Upper lobe of left lung (tissue), 4 donors: ENCODE data around the gene PNMT.

Experiments
- CTCF ChIP-seq, 6 experiments: fragments of 450-650 bp in 4 of 6; fragments of 200-600 bp in 2 of 6; sonication (generic) in 2 of 6; IDR thresholded peaks; one replicate each; pipeline ENCODE4 v1.5.1; 2016 to 2019; ENCODE audit warnings: antibody characterized with exemption in 6 of 6
- EP300 ChIP-seq, 4 donors: sonication (generic); formaldehyde crosslinking; IDR thresholded peaks; one replicate each; pipeline ENCODE4 v1.5.1; 2017; ENCODE audit warnings: antibody characterized with exemption in 4 of 4, control low read depth in 2 of 4
- POLR2A ChIP-seq, 4 donors: fragments of 450-650 bp; IDR thresholded peaks; one replicate each; pipeline ENCODE4 v1.5.1; 2016 to 2017; ENCODE audit warnings: antibody characterized with exemption in 4 of 4, mild to moderate bottlenecking in 2 of 4

DNA sequence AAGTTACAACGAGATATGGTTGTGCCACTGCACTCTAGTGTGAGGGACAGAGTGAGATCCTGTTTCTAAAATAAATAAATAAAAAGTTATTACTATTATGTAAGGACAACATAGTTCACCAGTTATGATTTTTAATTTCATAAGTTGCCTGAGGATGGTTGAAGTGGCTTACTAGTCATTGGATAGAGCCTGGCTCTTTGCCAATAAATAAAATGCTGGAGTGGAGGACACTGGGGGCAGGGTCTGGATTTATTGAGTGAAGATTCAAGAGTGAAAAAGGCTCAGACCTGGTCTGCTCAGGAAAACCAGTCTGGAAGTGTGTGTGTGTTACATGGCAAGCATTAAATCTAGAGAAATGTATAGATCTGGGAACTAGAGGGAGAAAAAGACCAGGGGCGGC is 29.2 kb upstream of the PNMT start:
- TF ChIP-seq CTCF (IDR thresholded peaks at IDR 0.05) = no peak
- TF ChIP-seq EP300 (IDR thresholded peaks at IDR 0.05) = no peak
- TF ChIP-seq POLR2A (IDR thresholded peaks at IDR 0.05) = no peak
